Measurements from ENCODE around the gene LIME1. TPM values are rescaled to one million over a fixed set of nuclear protein-coding genes. Genes with fewer than 3 reads are reported as not detected.

The LIME1 gene
- total RNA-seq, 1 donor from 2014 or later: 10.2 TPM

GRCh38 chr20:63766695-63767426 lies 30.4 kb downstream of the LIME1 start:
- Mint-ChIP-seq H3K4me3 (no peak overlapping the region), H3K27ac (no peak overlapping the region), H3K27me3 (no peaks in the 10 kb centered on the region), H3K36me3 (ENCODE audit: low read depth) (no peaks in the 10 kb centered on the region), H3K4me1 (no peaks in the 10 kb centered on the region), H3K9me3 (no peaks in the 10 kb centered on the region)
- ATAC-seq (ENCODE audit: low read depth): no peak
- CTCF ChIA-PET: no interaction called here
- POLR2A ChIA-PET: no interaction called here
- TF ChIP-seq CTCF (IDR thresholded peaks at IDR 0.05): no peak
- intact Hi-C loops (cut with micrococcal nuclease): no loop called here
- no peak for DNase-seq

DNA sequence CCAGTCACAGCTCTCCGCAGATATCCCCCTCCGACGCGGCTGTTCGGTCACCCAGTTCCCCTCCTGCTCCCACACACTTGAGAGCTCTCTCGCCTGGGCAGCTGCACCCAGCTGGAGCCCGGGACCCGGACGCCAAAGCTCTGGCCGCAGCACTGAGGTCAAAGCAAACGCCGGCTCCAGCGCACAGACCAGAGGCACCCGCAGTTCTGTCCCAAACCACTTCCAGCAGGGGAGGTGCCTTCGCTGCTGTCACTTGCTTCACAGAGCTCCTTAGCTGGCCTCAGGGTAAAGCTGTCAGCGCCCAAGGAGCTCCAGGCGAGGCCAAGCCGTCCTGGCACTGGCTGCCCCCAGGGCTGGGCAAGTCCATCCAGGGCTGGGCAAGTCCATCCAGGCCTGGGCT lies 31.0 kb downstream of the LIME1 start:
- intact Hi-C loops (cut with micrococcal nuclease): no loop called here
- ChIA-PET POLR2A (no interaction called here), CTCF (no interaction called here)
- H3K4me3 Mint-ChIP-seq: no peak overlapping the region
- H3K27ac Mint-ChIP-seq: no peak overlapping the region
- no peak for TF ChIP-seq CTCF (IDR thresholded peaks at IDR 0.05)
- no peaks in the 10 kb centered on the region for H3K9me3 Mint-ChIP-seq
- no peaks in the 10 kb centered on the region for H3K4me1 Mint-ChIP-seq
- no peaks in the 10 kb centered on the region for H3K36me3 Mint-ChIP-seq (ENCODE audit: low read depth)
- DNase-seq (no peak), ATAC-seq (ENCODE audit: low read depth) (no peak)
- no peaks in the 10 kb centered on the region for H3K27me3 Mint-ChIP-seq

DNA sequence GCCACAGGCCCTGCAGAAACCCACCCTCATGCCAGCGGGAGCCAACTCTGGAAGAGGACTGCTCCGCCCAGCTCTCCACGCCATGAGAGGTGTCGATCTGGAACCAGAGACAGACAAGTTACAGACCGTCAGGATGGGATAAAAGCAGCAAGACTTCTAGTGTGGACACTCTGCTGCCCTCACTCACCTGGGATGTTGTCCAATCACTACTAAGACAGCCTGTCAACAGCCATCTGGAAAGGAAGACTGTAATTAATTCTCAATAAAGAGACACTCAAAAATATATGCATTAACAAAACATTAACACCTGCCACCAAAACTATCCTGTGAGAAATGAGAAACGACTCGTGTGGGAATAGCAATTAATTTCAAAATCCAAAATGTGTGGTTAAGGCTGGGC lies 31.4 kb downstream of the LIME1 start:
- no peak for ATAC-seq (ENCODE audit: low read depth)
- Mint-ChIP-seq H3K9me3 (no peaks in the 10 kb centered on the region), H3K27ac (no peak overlapping the region), H3K36me3 (ENCODE audit: low read depth) (no peaks in the 10 kb centered on the region), H3K4me3 (no peak overlapping the region), H3K4me1 (no peaks in the 10 kb centered on the region), H3K27me3 (no peaks in the 10 kb centered on the region)
- ChIA-PET CTCF (no interaction called here), POLR2A (no interaction called here)
- no peak for TF ChIP-seq CTCF (IDR thresholded peaks at IDR 0.05)
- no peak for DNase-seq
- intact Hi-C loops (cut with micrococcal nuclease): no loop called here

GRCh38 chr20:63768591-63769515 lies 32.4 kb downstream of the LIME1 start:
- no peaks in the 10 kb centered on the region for H3K9me3 Mint-ChIP-seq
- no peak for TF ChIP-seq CTCF (IDR thresholded peaks at IDR 0.05)
- no peak overlapping the region for H3K27ac Mint-ChIP-seq
- H3K36me3 Mint-ChIP-seq (ENCODE audit: low read depth): no peaks in the 10 kb centered on the region
- DNase-seq: no peak
- no peaks in the 10 kb centered on the region for H3K4me1 Mint-ChIP-seq
- ATAC-seq (ENCODE audit: low read depth): no peak
- ChIA-PET CTCF (no interaction called here), POLR2A (interaction anchor here (0.6 kb wide), 1 partner anchor 922 kb away, joined by 3 read pairs; no protein-coding TSS in a partner anchor)
- H3K4me3 Mint-ChIP-seq: no peak overlapping the region
- H3K27me3 Mint-ChIP-seq: no peaks in the 10 kb centered on the region
- intact Hi-C loops (cut with micrococcal nuclease): no loop called here

DNA sequence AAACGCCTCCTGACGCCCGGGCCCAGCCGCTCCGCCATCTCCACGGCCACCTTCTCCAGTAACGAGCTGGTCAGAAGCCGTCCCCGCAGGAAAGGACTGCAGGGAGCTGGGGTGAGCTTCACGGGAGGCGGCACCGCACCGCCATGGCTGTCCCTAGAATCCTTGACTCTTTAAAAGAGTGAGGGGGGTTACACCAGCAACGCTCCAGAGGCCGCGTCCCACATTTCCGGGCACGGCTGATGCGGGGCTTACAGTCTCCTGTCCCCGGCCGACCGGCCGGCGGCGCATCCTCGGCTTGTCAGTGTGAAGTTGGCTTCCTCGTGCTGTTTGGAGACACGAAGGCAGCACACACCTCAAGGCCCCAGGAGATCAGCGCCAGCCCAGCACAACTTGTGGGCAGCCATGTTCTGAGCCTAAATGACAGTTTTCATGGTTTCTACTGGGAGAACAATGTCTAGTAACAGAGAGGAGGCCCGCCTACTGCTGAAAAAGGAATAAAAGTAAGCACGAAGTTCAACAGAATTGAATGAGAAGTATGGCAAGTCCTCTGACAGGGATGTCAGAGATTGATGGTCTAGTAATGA lies 33.5 kb downstream of the LIME1 start:
- intact Hi-C loops (cut with micrococcal nuclease): no loop called here
- H3K27ac Mint-ChIP-seq: no peak overlapping the region
- ChIA-PET CTCF (no interaction called here), POLR2A (interaction anchor here (0.6 kb wide), 1 partner anchor 924 kb away, joined by 3 read pairs; no protein-coding TSS in a partner anchor)
- H3K9me3 Mint-ChIP-seq: no peaks in the 10 kb centered on the region
- ATAC-seq (ENCODE audit: low read depth) (no peak), DNase-seq (no peak)
- H3K4me3 Mint-ChIP-seq: no peak overlapping the region
- no peaks in the 10 kb centered on the region for H3K4me1 Mint-ChIP-seq
- H3K36me3 Mint-ChIP-seq (ENCODE audit: low read depth): no peaks in the 10 kb centered on the region
- no peak for TF ChIP-seq CTCF (IDR thresholded peaks at IDR 0.05)
- peaks cover 2% of the 10 kb centered on the region for H3K27me3 Mint-ChIP-seq
